HG03103 (cell line): ENCODE measurements around the gene SLC28A1.
"Not testable (repeated sequence)": the region's sequence is repeated elsewhere in the genome, so short reads cannot be mapped to it uniquely, and the experiment has no call there.

Experiments
- ATAC-seq: cut with Tn5 transposase; IDR thresholded peaks from one replicate; pipeline ENCODE4 v1.9.1; 2021; ENCODE audit warnings: low read depth; ENCODE audit not compliant: unreplicated experiment

Gene SLC28A1

GRCh38 chr15:84859651-84860050 is 24.8 kb upstream of the SLC28A1 start:
- no peak for ATAC-seq

GRCh38 chr15:84861781-84862180 is 22.7 kb upstream of the SLC28A1 start:
- no peak for ATAC-seq

- no peak for ATAC-seq
Measured at GRCh38 chr15:84862214-84862975, 22.1 kb upstream of the SLC28A1 start.

GRCh38 chr15:84863565-84864443 is 20.7 kb upstream of the SLC28A1 start:
- ATAC-seq: no peak

- ATAC-seq: no peak
Measured at GRCh38 chr15:84864444-84864795, 20.0 kb upstream of the SLC28A1 start.

- ATAC-seq: no peak
Measured at GRCh38 chr15:84865074-84865569, 19.3 kb upstream of the SLC28A1 start.

GRCh38 chr15:84868037-84868880 is 16.2 kb upstream of the SLC28A1 start:
- ATAC-seq: no peak

GRCh38 chr15:84869510-84869909 is 15.0 kb upstream of the SLC28A1 start:
- ATAC-seq: no peak

- no peak for ATAC-seq
Measured at GRCh38 chr15:84871428-84871985, 13.0 kb upstream of the SLC28A1 start.

- ATAC-seq: no peak
Measured at GRCh38 chr15:84872009-84872910, 12.2 kb upstream of the SLC28A1 start.

- ATAC-seq: no peak
Measured at GRCh38 chr15:84873997-84874396, 10.5 kb upstream of the SLC28A1 start.

- ATAC-seq: no peak
Measured at GRCh38 chr15:84874981-84875699, 9.3 kb upstream of the SLC28A1 start.

- ATAC-seq: no peak
Measured at GRCh38 chr15:84876269-84876668, 8.2 kb upstream of the SLC28A1 start.

GRCh38 chr15:84877701-84878100 is 6.8 kb upstream of the SLC28A1 start:
- ATAC-seq: not testable (repeated sequence)

GRCh38 chr15:84878504-84878903 is 6.0 kb upstream of the SLC28A1 start:
- ATAC-seq: no peak

GRCh38 chr15:84879088-84879780 is 5.2 kb upstream of the SLC28A1 start:
- no peak for ATAC-seq

- no peak for ATAC-seq
Measured at GRCh38 chr15:84880007-84880406, 4.5 kb upstream of the SLC28A1 start.

GRCh38 chr15:84880822-84881519 is 3.5 kb upstream of the SLC28A1 start:
- no peak for ATAC-seq
